Muscle of arm (tissue), 12 donors: ENCODE results near the gene SMIM28. TPM values are rescaled to one million over a fixed set of nuclear protein-coding genes. Genes with fewer than 3 reads are reported as not detected.

ENCODE experiments used
- DNase-seq: peaks from one replicate; pipeline ENCODE4 v3.0.0-alpha.2; 2013
- polyA plus RNA-seq, 12 donors: library from polyadenylated mRNA; unstranded; fragments of 120-200 nt; gene quantifications; one replicate each; pipeline ENCODE4 v1.2.1, GENCODE V29; 2013; ENCODE audit not compliant: insufficient read length in 12 of 12

Gene SMIM28
- polyA plus RNA-seq, 12 donors = not detected

DNA sequence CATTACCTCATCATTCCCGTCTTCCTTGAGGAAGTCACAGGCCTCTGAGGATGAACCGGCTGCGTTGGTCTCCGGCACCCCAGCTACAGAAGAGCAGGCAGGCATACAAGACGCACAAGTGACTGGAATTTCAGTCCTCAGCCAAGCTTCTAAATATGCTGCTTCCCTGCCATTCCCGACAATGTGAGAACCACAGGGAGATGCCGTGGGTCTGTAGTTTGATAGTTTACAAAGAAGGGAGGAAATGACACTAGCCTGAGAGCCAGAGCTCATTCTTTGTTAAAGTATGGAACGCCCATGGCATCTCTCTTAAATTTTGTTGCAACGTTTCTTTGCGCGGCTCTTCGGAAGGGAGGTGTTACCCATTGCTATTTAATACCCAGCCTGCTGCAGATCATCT, 52.1 kb downstream of the SMIM28 start:
- DNase-seq = no peak

DNA sequence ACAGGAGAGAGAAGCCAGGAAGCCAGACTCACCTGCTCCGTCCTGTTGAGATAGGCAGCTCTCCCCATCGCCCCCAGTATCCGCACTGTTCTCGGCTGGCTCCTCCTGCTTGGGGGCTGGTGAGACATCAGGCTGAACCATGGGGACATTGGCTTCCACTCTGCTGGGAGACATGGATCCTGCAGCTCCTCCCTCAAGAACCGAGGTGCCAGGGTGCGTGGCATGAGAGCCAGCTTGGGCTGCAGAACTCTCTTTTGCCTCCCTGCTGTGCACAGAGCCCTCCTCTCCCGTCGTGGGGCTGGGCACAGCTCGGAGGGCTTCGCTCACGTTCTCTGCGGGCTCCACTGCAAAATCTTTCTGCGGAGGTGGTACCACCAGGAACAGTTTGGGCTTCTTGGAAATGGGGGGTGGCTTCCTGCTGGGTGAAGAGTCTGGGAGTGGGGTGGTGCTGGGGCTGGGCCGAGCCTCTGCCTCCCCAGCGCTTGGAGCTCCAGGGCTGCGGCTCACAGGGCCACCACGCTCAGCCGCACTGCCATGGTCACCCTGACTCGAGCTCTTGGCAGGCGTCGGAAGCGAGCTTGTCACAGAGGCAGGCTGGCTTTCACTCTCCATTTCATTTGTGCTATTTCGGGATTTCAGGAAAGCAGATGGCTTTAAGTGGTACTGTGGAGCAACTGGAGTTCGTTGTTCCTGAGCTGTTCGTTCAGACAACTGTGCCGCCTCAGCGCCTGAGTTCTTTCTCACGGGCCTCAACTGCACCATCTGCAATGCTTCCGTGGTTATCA, 52.8 kb downstream of the SMIM28 start:
- no peak for DNase-seq

DNA sequence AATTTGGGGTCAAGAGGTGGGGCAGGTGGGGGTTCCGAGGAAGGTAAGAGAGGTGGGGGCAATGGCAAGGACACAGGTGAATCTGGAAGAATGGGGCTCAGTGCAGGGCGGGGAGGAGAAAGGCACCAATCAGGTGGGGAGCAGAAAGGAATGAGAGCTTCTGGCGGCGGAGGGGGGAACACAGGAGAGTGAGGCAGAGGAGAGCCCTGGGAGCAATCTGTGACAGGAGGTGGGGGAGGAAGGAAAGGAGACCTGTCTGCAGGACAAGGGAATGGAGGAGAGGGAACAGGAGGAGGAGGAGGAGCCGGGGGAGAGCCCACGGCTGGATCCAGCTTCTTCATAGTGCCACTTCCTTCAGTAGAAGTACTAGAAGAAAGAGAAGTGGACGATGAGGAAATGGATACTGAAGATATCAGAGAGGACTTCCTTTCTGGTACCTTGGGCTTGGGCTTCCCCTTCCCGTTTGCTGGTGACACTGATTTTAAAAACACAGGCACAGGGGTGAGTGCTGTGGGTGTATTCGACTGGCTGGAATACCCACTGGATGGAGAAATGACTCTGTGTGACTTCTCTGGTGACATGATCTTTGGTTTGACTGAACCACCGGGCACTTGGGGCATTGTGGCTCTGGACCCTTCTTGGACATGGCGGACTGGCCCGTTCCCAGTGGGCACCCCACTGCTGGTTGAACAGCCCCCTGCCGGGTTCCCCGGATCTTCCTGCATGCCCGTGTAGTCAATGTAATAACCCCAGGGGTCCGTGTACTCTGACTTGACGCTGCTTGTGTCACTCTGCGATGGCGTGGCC, 53.8 kb downstream of the SMIM28 start:
- no peak for DNase-seq

DNA sequence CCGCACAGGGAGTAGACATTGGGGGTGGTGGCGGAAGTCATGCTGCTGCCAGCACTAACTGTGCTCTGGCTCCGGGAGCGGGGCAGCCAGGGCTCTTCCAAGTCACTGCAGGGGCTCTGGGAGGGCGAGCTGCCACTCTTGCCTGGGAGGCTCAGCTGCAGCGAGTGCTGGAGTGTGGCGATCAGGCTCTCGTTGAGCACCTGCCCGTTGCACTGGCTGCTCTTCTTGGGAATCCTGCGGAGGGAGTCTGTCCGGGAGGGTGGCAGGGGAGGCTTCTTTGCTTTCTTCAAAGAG, 54.3 kb downstream of the SMIM28 start:
- DNase-seq = no peak

Other genes with a start within 250 kb of the SMIM28 start
- 1 to 10 TPM in 5 of 12 donors, under 1 TPM in 6, not detected in 1; 0.36 to 4.2 (median 0.82) TPM for gene ARFGEF3, start 216.0 kb upstream of the SMIM28 start, polyA plus RNA-seq
- gene PBOV1, start 159.4 kb upstream of the SMIM28 start, polyA plus RNA-seq = under 1 TPM in 2 of 12 donors, not detected in 10; 0.05 to 0.07 TPM
- gene HEBP2, start 26.3 kb downstream of the SMIM28 start, polyA plus RNA-seq = 10 to 100 TPM in 11 of 12 donors, not detected in 1; 30.8 to 71.7 (median 47.2) TPM
- gene NHSL1, start 121.6 kb downstream of the SMIM28 start, polyA plus RNA-seq = 100 to 1,000 TPM in 1 of 12 donors, 10 to 100 TPM in 11; 19.2 to 257 (median 26.3) TPM